Astrocyte (in vitro differentiated cells and primary cell): ENCODE measurements around the gene CABLES2. TPM values are rescaled to one million over a fixed set of nuclear protein-coding genes. Genes with fewer than 3 reads are reported as not detected.

Source experiments
- DNase-seq: peaks from one replicate; pipeline ENCODE4 v3.0.0-alpha.2; 2010; ENCODE audit warnings: low read depth
- FAIRE-seq: peaks from 2 replicates; lab custom pipeline; 2011; peaks lifted over from hg19 to GRCh38; lab: Jason Lieb, UNC
- H2AFZ ChIP-seq: 2 replicates; pipeline ENCODE4 v1.6.0; 2012; ENCODE audit warnings: low read depth, low read length, inconsistent platforms
- H3K27ac ChIP-seq: 2 replicates; pipeline ENCODE4 v1.5.1; 2011; ENCODE audit warnings: low read depth, low read length, inconsistent platforms
- H3K27me3 ChIP-seq: 2 replicates; pipeline ENCODE4 v1.6.0; 2011; ENCODE audit warnings: low read length, inconsistent platforms; ENCODE audit not compliant: insufficient read depth
- H3K36me3 ChIP-seq: 2 replicates; pipeline ENCODE4 v1.5.1; 2011; ENCODE audit warnings: low read length, inconsistent platforms; ENCODE audit not compliant: insufficient read depth
- H3K4me1 ChIP-seq: 2 replicates; pipeline ENCODE4 v1.5.1; 2011; ENCODE audit warnings: low read length, inconsistent platforms; ENCODE audit not compliant: insufficient read depth
- H3K4me2 ChIP-seq: 2 replicates; pipeline ENCODE4 v1.6.0; 2012; ENCODE audit warnings: low read length, inconsistent platforms
- H3K4me3 ChIP-seq: 2 replicates; pipeline ENCODE4 v1.5.1; 2011; ENCODE audit warnings: low read depth, mild to moderate bottlenecking, low read length, inconsistent platforms; ENCODE audit not compliant: insufficient read depth
- H3K79me2 ChIP-seq: 2 replicates; pipeline ENCODE4 v1.6.0; 2012; ENCODE audit warnings: mild to moderate bottlenecking, low read length, inconsistent platforms; ENCODE audit not compliant: insufficient read depth
- H3K9ac ChIP-seq: 2 replicates; pipeline ENCODE4 v1.6.0; 2012; ENCODE audit warnings: mild to moderate bottlenecking, low read length, inconsistent platforms
- H3K9me3 ChIP-seq: 2 replicates; pipeline ENCODE4 v1.5.1; 2012; ENCODE audit warnings: low read depth, mild to moderate bottlenecking, low read length, inconsistent platforms; ENCODE audit not compliant: insufficient read depth
- H4K20me1 ChIP-seq: 2 replicates; pipeline ENCODE4 v1.6.0; 2012; ENCODE audit warnings: low read length, inconsistent platforms; ENCODE audit not compliant: insufficient read depth
- H3K27ac Mint-ChIP-seq: one replicate; pipeline ENCODE4 v1.8.0; 2021; ENCODE audit warnings: mild to moderate bottlenecking, mixed read lengths; ENCODE audit not compliant: unreplicated experiment
- H3K27me3 Mint-ChIP-seq: one replicate; pipeline ENCODE4 v1.8.0; 2021; ENCODE audit warnings: low read depth, mixed read lengths; ENCODE audit not compliant: unreplicated experiment
- H3K36me3 Mint-ChIP-seq: one replicate; pipeline ENCODE4 v1.8.0; 2021; ENCODE audit warnings: low read depth, mixed read lengths; ENCODE audit not compliant: unreplicated experiment
- H3K4me1 Mint-ChIP-seq: one replicate; pipeline ENCODE4 v1.8.0; 2021; ENCODE audit warnings: low read depth, mixed read lengths; ENCODE audit not compliant: unreplicated experiment
- H3K4me3 Mint-ChIP-seq: one replicate; pipeline ENCODE4 v1.8.0; 2021; ENCODE audit warnings: mild to moderate bottlenecking, moderate library complexity, mixed read lengths; ENCODE audit not compliant: unreplicated experiment
- H3K9me3 Mint-ChIP-seq: one replicate; pipeline ENCODE4 v1.8.0; 2021; ENCODE audit warnings: mild to moderate bottlenecking, mixed read lengths; ENCODE audit not compliant: unreplicated experiment
- EZH2 ChIP-seq: IDR thresholded peaks from 2 replicates; pipeline ENCODE4 v1.6.1; 2012; ENCODE audit warnings: mild to moderate bottlenecking, low read length, inconsistent platforms; ENCODE audit not compliant: insufficient read depth
- total RNA-seq: library from RNA; stranded (reverse); gene quantifications from 2 replicates; pipeline ENCODE4 v1.2.1, GENCODE V29; 2021
- TF ChIP-seq, protein P1 (sequence below): IDR thresholded peaks from 2 replicates; pipeline ENCODE4 v1.5.1; 2011; ENCODE audit warnings: low read depth, mild to moderate bottlenecking, inconsistent platforms, low read length, moderate library complexity; ENCODE audit not compliant: insufficient read depth

CABLES2 gene
- total RNA-seq, 1 donor from 2014 or later: 4.4 TPM

DNA sequence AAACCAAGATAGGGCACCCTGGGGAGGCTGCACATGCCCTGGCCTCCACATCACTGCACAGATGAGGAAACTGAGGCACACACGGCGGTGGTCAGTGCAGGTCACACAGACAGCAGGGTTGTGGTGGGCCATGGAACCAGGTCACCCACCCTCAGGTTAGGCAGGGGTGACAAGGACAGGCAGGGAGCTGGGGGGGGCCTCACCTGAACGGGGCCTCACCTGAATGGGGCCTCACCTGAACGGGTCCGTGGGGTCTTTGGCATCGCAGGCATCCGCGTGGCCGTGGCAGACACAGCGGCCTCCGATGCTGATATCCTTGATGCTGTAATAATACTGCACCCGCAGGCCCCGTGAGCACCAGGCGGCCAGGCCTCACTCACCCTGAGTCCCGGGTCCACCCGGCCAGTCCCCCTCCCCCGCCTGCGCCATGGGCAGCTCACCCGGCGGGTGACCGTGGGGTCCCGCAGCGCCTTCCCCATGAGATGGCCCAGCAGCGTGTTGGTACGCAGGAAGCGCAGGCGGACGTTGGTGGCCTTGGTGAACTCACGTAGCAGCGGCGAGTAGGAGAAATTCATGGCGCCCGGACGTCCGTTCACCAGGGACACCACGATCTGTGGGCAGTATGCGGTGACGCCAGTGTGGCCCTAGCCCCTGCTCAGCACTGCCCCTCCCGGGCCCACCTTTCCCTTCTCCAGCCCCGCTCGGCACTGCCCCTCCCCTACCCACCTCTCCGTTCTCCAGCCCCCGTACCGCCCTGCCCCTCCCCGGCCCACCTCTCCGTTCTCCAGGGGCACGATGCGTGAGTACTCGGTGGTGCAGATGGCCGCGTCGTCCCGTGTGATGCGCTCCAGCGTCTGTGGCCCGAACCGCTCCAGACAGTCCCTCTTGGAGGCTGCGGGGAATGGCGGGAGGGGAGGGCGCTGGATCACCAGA, 55.4 kb downstream of the CABLES2 start:
- TF ChIP-seq, protein P1, sequence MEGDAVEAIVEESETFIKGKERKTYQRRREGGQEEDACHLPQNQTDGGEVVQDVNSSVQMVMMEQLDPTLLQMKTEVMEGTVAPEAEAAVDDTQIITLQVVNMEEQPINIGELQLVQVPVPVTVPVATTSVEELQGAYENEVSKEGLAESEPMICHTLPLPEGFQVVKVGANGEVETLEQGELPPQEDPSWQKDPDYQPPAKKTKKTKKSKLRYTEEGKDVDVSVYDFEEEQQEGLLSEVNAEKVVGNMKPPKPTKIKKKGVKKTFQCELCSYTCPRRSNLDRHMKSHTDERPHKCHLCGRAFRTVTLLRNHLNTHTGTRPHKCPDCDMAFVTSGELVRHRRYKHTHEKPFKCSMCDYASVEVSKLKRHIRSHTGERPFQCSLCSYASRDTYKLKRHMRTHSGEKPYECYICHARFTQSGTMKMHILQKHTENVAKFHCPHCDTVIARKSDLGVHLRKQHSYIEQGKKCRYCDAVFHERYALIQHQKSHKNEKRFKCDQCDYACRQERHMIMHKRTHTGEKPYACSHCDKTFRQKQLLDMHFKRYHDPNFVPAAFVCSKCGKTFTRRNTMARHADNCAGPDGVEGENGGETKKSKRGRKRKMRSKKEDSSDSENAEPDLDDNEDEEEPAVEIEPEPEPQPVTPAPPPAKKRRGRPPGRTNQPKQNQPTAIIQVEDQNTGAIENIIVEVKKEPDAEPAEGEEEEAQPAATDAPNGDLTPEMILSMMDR: no peak
- TF ChIP-seq EZH2: no peak
- no peaks in the 10 kb centered on the region for H4K20me1 ChIP-seq
- H3K27ac ChIP-seq: no peak overlapping the region
- peaks cover 10% of the 10 kb centered on the region for H3K9me3 Mint-ChIP-seq
- no peak overlapping the region for H3K4me3 Mint-ChIP-seq
- DNase-seq: no peak
- no peaks in the 10 kb centered on the region for H3K27me3 ChIP-seq
- peaks cover 6% of the 10 kb centered on the region for H3K4me1 Mint-ChIP-seq
- H3K27me3 Mint-ChIP-seq: no peaks in the 10 kb centered on the region
- H3K27ac Mint-ChIP-seq: no peak overlapping the region
- H3K4me3 ChIP-seq: no peak overlapping the region
- no peak overlapping the region for H3K9ac ChIP-seq
- H3K4me2 ChIP-seq: no peak overlapping the region
- no peaks in the 10 kb centered on the region for H3K9me3 ChIP-seq
- H2AFZ ChIP-seq: no peak overlapping the region
- H3K36me3 Mint-ChIP-seq: peaks cover 16% of the 10 kb centered on the region
- FAIRE-seq: no peak
- H3K4me1 ChIP-seq: peaks cover 27% of the 10 kb centered on the region
- no peaks in the 10 kb centered on the region for H3K36me3 ChIP-seq
- H3K79me2 ChIP-seq: no peaks in the 10 kb centered on the region

DNA sequence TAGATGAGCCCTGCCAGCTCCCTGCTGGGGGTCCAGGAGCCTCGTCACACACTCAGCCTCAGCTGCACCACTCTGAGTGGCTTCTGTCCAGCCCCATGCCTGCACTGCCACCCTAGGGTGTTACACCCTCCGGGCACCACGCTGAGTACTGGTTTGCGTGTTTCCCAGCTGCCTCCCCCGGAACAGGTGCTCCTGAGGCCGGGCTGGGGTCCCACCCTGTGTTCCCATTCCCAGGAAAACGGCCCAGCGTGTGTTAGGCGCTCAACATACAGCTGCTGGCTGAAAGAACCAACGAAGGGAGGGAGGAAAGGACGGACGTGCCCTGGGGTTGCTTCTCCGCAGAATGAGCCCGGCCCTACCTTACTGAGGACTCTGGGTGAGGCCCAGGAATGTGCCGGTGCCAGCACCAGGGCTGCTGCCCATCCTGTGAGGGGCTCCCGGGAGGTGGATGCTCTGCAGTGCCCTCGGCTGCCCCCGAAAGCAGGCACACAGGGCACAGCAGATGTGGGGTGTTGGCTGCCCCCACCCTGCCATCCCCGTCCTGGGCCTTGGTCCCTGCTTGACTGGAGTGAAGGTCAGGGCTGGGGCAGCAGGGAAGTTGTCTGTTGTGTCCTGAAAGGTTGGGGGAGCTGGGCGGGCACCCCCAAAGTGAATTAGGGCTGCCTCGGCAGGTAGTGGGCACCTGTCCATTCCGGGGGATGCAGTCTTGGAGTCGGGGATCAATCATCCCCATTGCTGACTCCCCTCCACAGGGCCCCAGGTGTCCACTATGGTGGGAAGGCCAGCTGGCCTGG, 56.3 kb downstream of the CABLES2 start:
- DNase-seq: no peak
- peaks cover 18% of the 10 kb centered on the region for H3K4me1 ChIP-seq
- no peak overlapping the region for H3K9ac ChIP-seq
- Mint-ChIP-seq H3K27ac (no peak overlapping the region), H3K36me3 (peaks cover 16% of the 10 kb centered on the region), H3K4me3 (no peak overlapping the region), H3K4me1 (peaks cover 4% of the 10 kb centered on the region), H3K9me3 (peaks cover 10% of the 10 kb centered on the region), H3K27me3 (no peaks in the 10 kb centered on the region)
- H3K79me2 ChIP-seq: no peaks in the 10 kb centered on the region
- no peaks in the 10 kb centered on the region for H4K20me1 ChIP-seq
- no peak overlapping the region for H3K4me3 ChIP-seq
- no peak overlapping the region for H3K4me2 ChIP-seq
- H3K27ac ChIP-seq: no peak overlapping the region
- H2AFZ ChIP-seq: no peak overlapping the region
- FAIRE-seq: no peak
- H3K9me3 ChIP-seq: no peaks in the 10 kb centered on the region
- H3K36me3 ChIP-seq: no peaks in the 10 kb centered on the region
- no peak for TF ChIP-seq EZH2
- TF ChIP-seq, protein P1: no peak
- H3K27me3 ChIP-seq: no peaks in the 10 kb centered on the region
